CD4-positive, alpha-beta T cell treated with Interleukin-10 for 1 hour (primary cell): ENCODE measurements around the gene HSF2BP.

Experiments
- DNase-seq: peaks from one replicate; pipeline ENCODE4 v3.0.0-alpha.2; 2020

Gene HSF2BP

GRCh38 chr21:43648171-43648570, 11.1 kb downstream of the HSF2BP start:
- DNase-seq, result no peak

GRCh38 chr21:43646550-43647260, 12.6 kb downstream of the HSF2BP start:
- peak; percentile 89 for DNase-seq

DNA sequence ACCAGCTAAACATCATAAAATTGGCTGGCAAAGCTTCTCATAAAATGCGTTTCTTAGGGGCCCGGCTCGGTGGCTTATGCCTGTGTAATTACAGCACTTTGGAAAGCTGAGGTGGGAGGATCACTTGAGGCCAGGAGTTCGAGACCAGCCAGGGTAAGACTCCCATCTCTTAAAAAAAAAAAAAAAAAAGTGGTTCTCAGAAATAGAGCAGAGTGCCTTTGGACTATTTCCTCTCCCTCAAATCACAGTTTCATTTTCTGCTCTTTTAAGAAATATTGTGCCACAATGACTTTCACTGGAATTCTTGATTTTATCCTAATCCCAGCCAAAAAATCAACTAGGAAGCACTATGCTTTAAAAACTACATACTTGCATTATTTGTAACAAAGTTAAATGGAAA, 13.3 kb downstream of the HSF2BP start:
- no peak for DNase-seq

- DNase-seq, result peak; percentile 31
These were observed 14.0 kb downstream of the HSF2BP start for GRCh38 chr21:43645136-43645891.

- no peak for DNase-seq
These were observed 14.7 kb downstream of the HSF2BP start for GRCh38 chr21:43644609-43645008.

DNA sequence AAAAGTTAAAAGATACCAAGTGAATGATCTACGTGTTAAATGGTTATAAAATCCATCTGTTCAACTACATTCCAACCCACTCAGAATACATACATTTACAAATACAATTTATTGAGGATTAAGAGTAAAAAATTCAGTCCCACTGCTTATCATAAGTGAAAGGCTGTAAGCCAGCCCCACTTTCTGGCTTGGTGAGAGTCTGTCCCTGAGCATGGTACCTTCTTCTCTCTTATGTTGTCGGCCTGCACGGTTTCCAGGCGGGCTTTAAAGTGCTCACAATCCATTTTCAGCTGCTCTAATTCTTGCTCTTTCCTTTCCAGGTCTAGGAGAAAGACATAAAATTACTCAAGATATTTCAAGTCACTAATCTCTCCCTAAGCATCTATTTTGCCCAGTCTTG, 15.2 kb downstream of the HSF2BP start:
- no peak for DNase-seq

DNA sequence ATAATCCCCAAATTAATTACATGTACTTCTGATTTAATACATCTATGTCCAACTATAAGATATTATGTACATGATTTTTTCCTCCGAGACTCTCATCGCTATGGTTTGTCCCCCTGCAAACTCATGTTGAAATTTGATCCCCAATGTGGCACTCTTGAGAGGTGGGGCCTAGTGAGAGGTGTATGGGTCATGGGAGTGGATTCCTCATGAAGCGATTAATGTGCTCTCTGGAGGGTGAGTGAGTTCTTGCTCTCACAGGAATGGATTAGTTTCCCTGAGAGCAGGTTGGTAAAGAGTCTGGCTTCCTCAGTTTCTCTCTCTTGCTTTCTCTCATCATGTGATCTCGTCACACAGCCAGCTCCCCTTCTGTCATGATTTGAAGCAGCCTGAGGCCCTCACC, 16.1 kb downstream of the HSF2BP start:
- DNase-seq, result no peak

DNA sequence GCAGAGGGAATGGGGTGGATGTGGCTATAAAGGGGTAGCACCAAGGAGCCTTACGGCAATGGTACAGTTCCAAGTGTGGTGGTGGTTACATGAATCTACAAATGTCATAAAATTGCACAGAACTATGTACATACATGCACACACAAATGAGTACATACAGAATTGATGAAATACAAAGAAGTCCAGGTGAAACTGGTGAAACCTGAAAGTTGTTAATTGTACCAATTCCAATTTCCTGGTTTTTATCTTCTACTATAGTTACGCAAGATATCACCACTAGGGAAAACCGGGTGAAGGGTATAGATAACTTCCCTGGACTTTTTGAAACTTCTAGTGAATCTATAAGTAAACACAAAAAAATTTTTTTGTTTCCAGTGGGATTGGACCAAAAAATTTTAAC, 18.9 kb downstream of the HSF2BP start:
- DNase-seq, result no peak

GRCh38 chr21:43639470-43640353, 19.6 kb downstream of the HSF2BP start:
- DNase-seq, result no peak

DNA sequence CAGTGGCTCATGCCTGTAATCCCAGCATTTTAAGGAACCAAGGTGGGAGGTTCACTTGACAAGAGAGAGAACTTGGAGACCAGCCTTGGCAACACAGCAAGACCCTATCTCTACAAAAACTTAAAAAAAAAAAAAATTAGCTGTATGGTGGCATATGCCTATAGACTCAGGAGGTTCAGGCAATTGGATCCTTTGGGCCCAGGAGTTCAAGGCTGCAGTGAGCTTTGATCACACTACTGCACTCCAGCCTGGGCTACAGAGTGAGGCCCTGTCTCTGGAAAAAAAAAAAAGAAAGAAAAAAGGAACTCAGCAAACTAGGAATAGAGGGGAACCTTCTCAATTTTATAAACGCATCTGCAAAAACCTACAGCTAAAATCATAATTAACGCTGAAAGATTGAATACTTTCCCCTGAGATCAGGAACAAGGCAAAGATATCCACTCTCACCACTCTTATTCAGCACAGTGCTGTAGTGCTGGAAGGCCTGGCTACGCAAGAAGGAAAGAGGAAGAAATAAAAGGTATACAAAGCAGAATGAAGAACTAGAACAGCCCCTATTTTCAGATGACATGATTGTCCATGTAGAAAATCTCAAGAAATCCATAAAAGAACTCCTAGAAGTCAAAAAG, 21.6 kb downstream of the HSF2BP start:
- DNase-seq, result no peak

DNA sequence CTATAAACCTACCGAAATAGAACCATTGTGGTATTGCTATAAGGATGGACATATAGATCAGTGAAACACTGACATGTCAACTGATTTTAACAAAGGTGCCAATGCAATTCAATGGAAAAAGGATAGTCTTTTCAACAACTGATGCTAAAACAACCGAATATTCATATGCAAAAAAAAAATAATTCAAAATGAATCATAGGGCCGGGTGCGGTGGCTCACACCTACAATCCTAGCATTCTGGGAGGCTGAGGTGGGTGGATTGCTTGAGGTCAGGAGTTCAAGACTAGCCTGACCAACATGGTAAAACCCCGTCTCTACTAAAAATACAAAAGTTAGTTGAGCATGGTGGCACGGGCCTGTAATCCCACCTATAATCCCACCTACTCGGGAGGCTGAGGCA, 23.9 kb downstream of the HSF2BP start:
- no peak for DNase-seq

DNA sequence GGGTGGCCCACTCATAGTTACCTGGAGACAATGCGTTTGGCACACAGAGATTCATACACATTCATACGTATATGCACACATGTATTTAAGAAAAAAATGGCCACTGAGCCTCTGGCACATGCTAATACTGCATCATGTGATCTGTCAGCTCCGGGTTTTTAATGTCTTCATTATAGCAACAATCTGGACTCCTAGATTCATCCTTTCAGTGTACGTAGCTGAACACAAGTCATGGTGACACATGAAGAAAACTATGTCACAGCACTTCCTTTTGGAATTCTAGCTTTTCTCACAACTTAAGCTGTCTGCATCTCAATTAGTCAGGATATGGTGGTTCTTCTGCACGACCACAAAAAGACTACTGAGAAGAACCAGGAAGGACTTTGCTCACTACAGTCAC, 24.7 kb downstream of the HSF2BP start:
- no peak for DNase-seq

DNA sequence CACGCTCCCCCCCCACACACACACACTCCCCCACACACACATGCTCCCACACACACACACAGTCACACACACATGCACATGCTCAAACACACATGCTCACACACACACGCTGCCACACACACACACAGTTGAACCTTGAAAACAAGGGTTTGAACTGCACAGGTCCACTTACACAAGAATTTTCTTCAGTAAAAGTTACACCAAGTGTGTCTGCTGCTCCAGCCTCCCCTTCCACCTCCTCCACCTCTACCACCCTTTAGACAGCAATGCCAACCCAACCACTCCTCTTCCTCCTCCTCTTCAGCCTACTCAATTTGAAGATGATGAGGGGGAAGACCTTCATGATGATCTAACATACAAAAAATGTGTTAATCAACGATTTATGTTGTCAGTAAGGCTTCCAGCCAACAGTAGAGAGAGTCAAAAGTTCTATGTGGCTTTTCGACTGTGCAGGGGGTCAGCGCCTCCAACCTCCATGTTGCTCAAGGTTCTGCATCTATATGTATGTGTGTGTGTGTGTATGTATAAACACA, 26.8 kb downstream of the HSF2BP start:
- no peak for DNase-seq

DNA sequence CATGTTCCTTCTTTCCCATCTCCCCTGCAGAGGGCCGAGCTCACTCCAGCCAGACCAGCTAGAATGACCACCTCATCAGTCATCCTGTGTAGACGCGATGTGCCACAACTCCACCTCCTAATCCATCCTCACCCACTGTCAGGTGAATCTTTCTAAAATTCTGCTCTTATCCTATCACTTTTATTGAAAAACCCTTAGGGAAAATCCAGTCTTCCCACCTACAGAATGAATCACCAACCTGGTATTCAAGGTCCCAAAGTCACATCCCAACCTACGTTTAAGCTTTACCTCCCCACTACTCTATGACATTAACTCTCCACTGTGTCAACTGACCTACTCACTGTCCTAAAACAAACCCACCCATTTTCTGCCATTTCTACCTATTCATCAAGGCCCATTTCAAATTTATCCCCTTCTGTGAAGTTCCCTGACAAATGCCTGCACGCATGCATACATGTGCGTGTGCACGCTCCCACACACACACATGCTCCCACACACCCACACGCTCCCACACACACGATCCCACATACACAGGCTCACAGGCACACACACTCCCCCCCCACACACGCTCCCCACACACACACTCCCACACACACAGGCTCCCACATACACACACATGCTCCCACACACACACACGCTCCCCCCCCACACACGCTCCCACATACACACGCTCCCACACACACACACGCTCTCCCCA, 27.7 kb downstream of the HSF2BP start:
- DNase-seq, result no peak

DNA sequence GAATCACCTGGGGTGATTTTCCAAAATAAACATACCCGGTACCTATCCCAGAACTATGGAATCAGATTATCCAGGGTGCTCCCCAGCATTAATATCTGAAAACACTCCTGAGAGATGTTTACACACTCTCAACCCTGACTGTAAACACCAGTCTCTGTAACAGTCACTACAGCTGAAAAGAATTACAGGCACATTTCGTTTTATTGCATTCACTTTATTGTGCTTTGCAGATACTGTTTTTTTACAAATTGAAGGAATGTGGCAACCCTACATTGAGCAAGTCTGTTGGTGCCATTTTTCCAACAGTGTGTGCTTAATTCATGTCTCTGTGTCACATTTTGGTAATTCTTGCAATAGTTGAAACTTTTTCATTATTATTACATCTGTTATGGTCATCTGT, 31.8 kb downstream of the HSF2BP start:
- DNase-seq, result no peak

GRCh38 chr21:43626390-43626789, 32.9 kb downstream of the HSF2BP start:
- DNase-seq, result no peak

DNA sequence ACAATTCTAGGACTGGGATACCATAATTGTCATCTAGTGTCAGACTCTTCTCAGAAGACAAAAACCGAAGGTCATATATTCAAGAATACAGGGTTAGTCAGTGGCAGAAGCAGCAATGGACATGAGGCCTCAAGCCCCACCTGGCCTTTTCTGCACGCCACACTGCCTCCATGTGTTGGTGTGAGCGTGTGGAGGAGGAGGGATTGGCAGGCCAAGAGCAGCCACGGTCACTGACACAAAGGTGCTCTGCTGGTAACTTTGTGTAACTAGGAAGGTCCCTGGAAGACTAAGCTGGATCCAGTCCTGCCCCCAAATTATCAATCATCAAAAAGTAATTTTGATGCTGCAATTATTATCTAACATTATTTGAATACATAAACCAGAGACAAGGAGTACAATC, 34.9 kb downstream of the HSF2BP start:
- no peak for DNase-seq

DNA sequence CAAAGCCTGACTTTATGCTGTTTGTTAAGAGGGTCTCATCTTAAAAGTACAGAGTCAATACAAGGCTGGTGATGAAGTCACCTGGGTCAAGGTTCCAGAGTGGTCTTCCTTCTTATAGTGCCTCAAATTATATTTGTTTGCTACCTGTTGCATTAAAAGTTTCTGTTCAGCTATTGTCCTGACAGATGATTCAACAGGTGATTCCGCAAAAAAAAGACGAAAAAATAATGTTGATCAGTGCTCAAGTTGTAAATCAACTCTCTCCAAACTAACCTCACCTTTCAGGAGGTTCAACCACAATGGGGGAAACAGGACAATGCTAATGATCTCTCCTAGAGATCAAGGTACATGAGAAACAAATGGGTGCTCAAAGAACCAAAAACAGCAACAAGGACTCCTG, 35.7 kb downstream of the HSF2BP start:
- no peak for DNase-seq

DNA sequence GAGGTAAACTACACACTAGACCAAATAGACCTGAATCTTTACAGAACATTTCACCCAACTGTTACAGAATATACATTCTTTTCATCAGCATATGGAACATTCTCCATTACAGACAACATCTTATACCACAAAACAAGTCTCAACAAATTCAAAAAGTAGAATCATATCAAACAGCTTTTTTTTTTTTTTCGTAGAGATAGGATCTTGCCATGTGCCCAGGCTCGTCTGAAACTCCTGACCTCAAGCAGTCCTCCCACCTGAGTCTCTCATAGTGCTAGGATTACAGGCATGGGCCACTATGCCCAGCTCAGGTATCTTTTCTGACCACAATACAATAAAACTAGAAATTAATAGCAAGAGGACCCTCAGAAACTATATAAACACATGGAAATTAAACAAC, 36.5 kb downstream of the HSF2BP start:
- no peak for DNase-seq

DNA sequence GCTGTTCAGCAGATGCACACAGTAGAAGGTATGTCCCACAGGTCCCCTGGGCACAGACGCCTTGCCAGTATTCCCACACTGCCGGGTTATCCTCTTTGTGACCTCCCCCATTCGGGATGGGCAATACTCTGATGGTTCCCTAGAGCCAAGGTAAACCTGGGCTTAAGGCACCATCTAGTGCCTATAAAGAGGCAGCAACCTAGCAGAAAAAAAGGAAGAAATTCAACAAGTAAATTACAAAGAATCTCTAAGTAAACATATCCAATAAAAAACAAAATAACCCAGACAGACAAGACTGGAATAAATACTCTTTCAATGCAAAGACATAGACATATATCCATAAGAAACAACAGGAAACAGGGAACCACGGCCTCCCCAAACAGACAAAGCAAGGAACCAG, 39.4 kb downstream of the HSF2BP start:
- DNase-seq, result no peak

DNA sequence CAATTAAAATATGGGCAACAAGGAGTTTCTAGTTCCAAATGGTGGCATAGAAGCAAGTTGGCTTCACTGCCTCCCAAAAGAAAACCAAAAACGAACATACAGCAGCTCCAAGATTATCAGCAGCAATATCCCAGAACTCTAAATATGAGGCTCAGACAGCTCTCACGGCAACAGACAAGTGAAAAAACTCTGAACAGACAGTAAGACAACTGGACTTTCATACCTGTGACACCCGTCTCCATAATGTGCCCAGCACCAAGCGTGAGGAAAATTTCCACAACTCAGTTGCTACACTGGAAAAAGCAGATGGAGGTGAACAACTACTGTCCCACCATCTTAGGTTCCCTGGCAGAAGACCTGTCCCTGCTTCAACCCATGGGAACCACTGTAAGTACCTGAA, 39.9 kb downstream of the HSF2BP start:
- DNase-seq, result no peak

DNA sequence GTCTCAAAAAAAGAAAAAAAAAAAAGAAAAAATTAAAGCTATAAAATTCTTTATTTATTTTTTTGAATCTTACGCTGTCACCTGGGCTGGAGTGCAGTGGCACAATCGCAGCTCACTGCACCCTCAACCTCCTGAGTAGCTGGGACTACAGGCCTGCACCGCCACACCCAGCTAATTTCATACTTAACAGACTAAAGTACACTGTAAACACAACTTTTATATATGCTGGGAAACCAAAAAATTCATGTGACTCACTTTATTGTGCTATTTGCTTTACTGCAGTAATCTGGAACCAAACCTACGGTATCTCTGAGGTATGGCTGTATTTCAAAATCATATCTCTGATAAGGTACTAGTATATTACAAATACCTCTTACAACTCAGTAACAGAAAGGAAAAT, 40.3 kb downstream of the HSF2BP start:
- DNase-seq, result no peak
